IMR-90 (cell line): Measurements from ENCODE around the gene NKX2-3. TPM values are rescaled to one million over a fixed set of nuclear protein-coding genes. Genes with fewer than 3 reads are reported as not detected.

Source experiments
- ATAC-seq: fragments of 200-7000 bp; cut with Tn5 transposase; 2 replicates; pipeline ENCODE4 v1.9.1; 2020; ENCODE audit warnings: low read depth, mild to moderate bottlenecking, moderate library complexity
- BruUV-seq: library from RNA; stranded (reverse); fragments of 400-500 nt; replicated peaks from 2 replicates; lab custom pipeline; 2021; lab: Mats Ljungman, UMichigan
- CTCF ChIA-PET: fragments of 300-600 bp; formaldehyde crosslinking; extraction: SDS; loops from one replicate; lab custom pipeline; 2021; ENCODE audit warnings: antibody characterized with exemption; lab: Yijun Ruan, JAX
- POLR2A ChIA-PET: fragments of 300-600 bp; sonication (Branson Sonifier 250); formaldehyde crosslinking; loops from one replicate; lab custom pipeline; 2022; ENCODE audit warnings: antibody characterized with exemption; ENCODE audit not compliant: unreplicated experiment; lab: Charles Lee
- DNase-seq: peaks from one replicate; pipeline ENCODE4 v3.0.0; 2013
- H2AFZ ChIP-seq: replicated peaks from 2 replicates; pipeline ENCODE3; 2013; ENCODE audit warnings: low read length, mild to moderate bottlenecking; ENCODE audit not compliant: poor library complexity
- H2AK5ac ChIP-seq: 2 replicates; pipeline ENCODE4 v1.6.1; 2013; ENCODE audit warnings: low read depth, low read length, inconsistent platforms
- H2AK9ac ChIP-seq: replicated peaks from 2 replicates; pipeline ENCODE3; 2013; ENCODE audit warnings: mild to moderate bottlenecking, low read depth, low read length, moderate library complexity; ENCODE audit not compliant: poor library complexity
- H2BK120ac ChIP-seq: 2 replicates; pipeline ENCODE4 v1.6.1; 2013; ENCODE audit warnings: low read depth, low read length, inconsistent platforms
- H2BK15ac ChIP-seq: 3 replicates; pipeline ENCODE4 v1.6.1; 2013; ENCODE audit warnings: low read depth, low read length, inconsistent platforms
- H2BK20ac ChIP-seq: 2 replicates; pipeline ENCODE4 v1.6.1; 2013; ENCODE audit warnings: low read depth, mild to moderate bottlenecking, inconsistent platforms, low read length, moderate library complexity
- H2BK5ac ChIP-seq: 2 replicates; pipeline ENCODE4 v1.6.1; 2013; ENCODE audit warnings: mild to moderate bottlenecking, low read depth, low read length, inconsistent platforms; ENCODE audit not compliant: poor library complexity, severe bottlenecking
- H3K14ac ChIP-seq: replicated peaks from 2 replicates; pipeline ENCODE4 v1.6.1; 2013; ENCODE audit warnings: low read depth, low read length, inconsistent platforms
- H3K18ac ChIP-seq: 2 replicates; pipeline ENCODE4 v1.6.1; 2013; ENCODE audit warnings: low read depth, low read length, control low read depth
- H3K23ac ChIP-seq: 2 replicates; pipeline ENCODE4 v1.6.1; 2013; ENCODE audit warnings: low read depth, low read length, inconsistent platforms
- H3K27ac ChIP-seq: 2 replicates; pipeline ENCODE4 v1.5.1; 2013; ENCODE audit warnings: mild to moderate bottlenecking, control low read depth, low read length; ENCODE audit not compliant: insufficient read depth
- H3K27me3 ChIP-seq: 2 replicates; pipeline ENCODE4 v1.6.1; 2013; ENCODE audit warnings: low read length; ENCODE audit not compliant: control insufficient read depth, insufficient read depth
- H3K36me3 ChIP-seq: 2 replicates; pipeline ENCODE4 v1.6.1; 2013; ENCODE audit warnings: low read length, mixed read lengths; ENCODE audit not compliant: control insufficient read depth, insufficient read depth
- H3K4ac ChIP-seq: 2 replicates; pipeline ENCODE4 v1.6.1; 2013; ENCODE audit warnings: low read depth, low read length, inconsistent platforms
- H3K4me1 ChIP-seq: 2 replicates; pipeline ENCODE4 v1.6.1; 2013; ENCODE audit warnings: low read length, mixed read lengths; ENCODE audit not compliant: control insufficient read depth, insufficient read depth
- H3K4me2 ChIP-seq: 2 replicates; pipeline ENCODE4 v1.6.1; 2013; ENCODE audit warnings: low read depth, mild to moderate bottlenecking, control low read depth, low read length, moderate library complexity
- H3K4me3 ChIP-seq: 2 replicates; pipeline ENCODE4 v1.5.1; 2013; ENCODE audit warnings: low read depth, mild to moderate bottlenecking, control low read depth, low read length, moderate library complexity; ENCODE audit not compliant: insufficient read depth
- H3K56ac ChIP-seq: 2 replicates; pipeline ENCODE4 v1.6.1; 2013; ENCODE audit warnings: low read length, inconsistent platforms; ENCODE audit not compliant: insufficient read depth; ENCODE audit errors: extremely low read depth
- H3K79me1 ChIP-seq, 2 experiments: 2 replicates each; pipeline ENCODE4 v1.6.1; 2013; ENCODE audit warnings: low read length in 2 of 2, inconsistent platforms in 1 of 2, low read depth in 1 of 2
- H3K9ac ChIP-seq: 2 replicates; pipeline ENCODE4 v1.6.1; 2013; ENCODE audit warnings: low read depth, low read length, control low read depth
- H3K9me1 ChIP-seq: 2 replicates; pipeline ENCODE4 v1.6.1; 2013; ENCODE audit warnings: low read length, inconsistent platforms; ENCODE audit not compliant: insufficient read depth
- H3K9me3 ChIP-seq: 2 replicates; pipeline ENCODE4 v1.6.1; 2013; ENCODE audit warnings: low read length; ENCODE audit not compliant: control insufficient read depth, insufficient read depth
- H4K20me1 ChIP-seq: 2 replicates; pipeline ENCODE4 v1.6.1; 2013; ENCODE audit warnings: low read length, inconsistent platforms; ENCODE audit not compliant: insufficient read depth
- H4K5ac ChIP-seq: 2 replicates; pipeline ENCODE4 v1.6.1; 2013; ENCODE audit warnings: mild to moderate bottlenecking, low read depth, low read length, control low read depth
- H4K8ac ChIP-seq, 2 experiments: 2 replicates each; pipeline ENCODE4 v1.6.1; 2013; ENCODE audit warnings: low read depth in 2 of 2, low read length in 2 of 2, control low read depth in 1 of 2, inconsistent platforms in 1 of 2
- H4K91ac ChIP-seq: 2 replicates; pipeline ENCODE4 v1.6.1; 2013; ENCODE audit warnings: low read depth, low read length, inconsistent platforms; ENCODE audit not compliant: insufficient read depth
- POLR2A ChIP-seq: IDR thresholded peaks from 2 replicates; pipeline ENCODE4 v1.6.1; 2012; ENCODE audit warnings: mild to moderate bottlenecking, low read depth, low read length
- RFX5 ChIP-seq: IDR thresholded peaks from 2 replicates; pipeline ENCODE4 v1.8.0; 2012; ENCODE audit warnings: low read depth, mild to moderate bottlenecking, low read length, moderate library complexity
- WGBS, 2 experiments: methylation state at CpG; one replicate each; pipeline versions ENCODE4 v1.1.5 to v1.1.7; 2013; ENCODE audit warnings: missing lambda C conversion rate in 2 of 2; ENCODE audit not compliant: insufficient read length in 1 of 2; ENCODE audit errors: extremely low coverage in 2 of 2; 5-methylcytosine and 5-hydroxymethylcytosine counted together
- dilution Hi-C: fragments of 300-500 bp; cut with HindIII; formaldehyde crosslinking; loops from one replicate; pipeline ENCODE4 v1.14.3; 2018; ENCODE audit warnings: low sequenced_read_pairs; ENCODE audit not compliant: unreplicated experiment
- in situ Hi-C: fragments of 300-500 bp; cut with MboI; formaldehyde crosslinking; loops from 3 replicates; pipeline ENCODE4 v1.14.3; 2019; ENCODE audit warnings: low sequenced_read_pairs, inconsistent platforms, mixed read lengths
- intact Hi-C: fragments of 100-400 bp; cut with micrococcal nuclease; formaldehyde crosslinking; loops from 2 replicates; pipeline ENCODE4 v1.10.0; 2022
- polyA plus RNA-seq, 3 experiments: library from polyadenylated mRNA; depleted of rRNA; stranded (reverse); fragments of >200 nt; gene quantifications; 2 replicates each; pipeline ENCODE4 v1.2.3, GENCODE V29; 2012; ENCODE audit warnings: low replicate concordance in 1 of 3
- total RNA-seq: library from RNA; depleted of rRNA; stranded (reverse); fragments of >200 nt; gene quantifications from 2 replicates; pipeline ENCODE4 v1.2.3, GENCODE V29; 2012
- TF ChIP-seq, protein P1 (sequence below): conservative IDR thresholded peaks from 2 replicates; pipeline ENCODE4 v1.5.1; 2012; ENCODE audit warnings: mild to moderate bottlenecking, low read depth, low read length, improper control_type of control experiment

Gene NKX2-3
- total and polyA plus RNA-seq, 2 of the 4 experiments (the other 2 are of a cell fraction): not detected

DNA sequence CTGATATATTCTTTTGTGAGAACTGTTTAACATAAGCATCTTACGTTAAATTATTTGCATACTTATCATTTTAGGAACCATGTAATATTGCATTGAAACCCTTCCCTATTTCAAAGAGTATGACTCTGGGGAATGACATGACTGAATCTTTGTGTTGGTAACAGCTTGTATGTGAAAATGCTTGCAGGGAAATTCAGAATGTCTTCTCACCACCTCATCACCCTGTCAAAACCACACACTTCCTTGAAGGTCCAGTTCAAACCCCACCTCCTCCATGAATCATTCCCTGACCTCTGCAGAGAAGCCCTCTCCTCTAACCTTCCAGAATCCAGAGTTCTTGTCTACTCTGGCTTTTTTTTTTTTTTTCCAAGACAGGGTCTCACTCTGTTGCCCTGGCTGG is 26.3 kb upstream of the NKX2-3 start:
- no peak overlapping the region for H2AK5ac ChIP-seq
- H3K56ac ChIP-seq: no peak overlapping the region
- H3K23ac ChIP-seq: no peak overlapping the region
- no peak overlapping the region for H3K4ac ChIP-seq
- DNase-seq (no peak), ATAC-seq (no peak)
- H3K18ac ChIP-seq: no peak overlapping the region
- H2AFZ ChIP-seq: no peak overlapping the region
- no peak overlapping the region for H3K4me3 ChIP-seq
- no peak overlapping the region for H3K14ac ChIP-seq
- POLR2A ChIA-PET: no interaction called here
- H2BK15ac ChIP-seq: no peak overlapping the region
- CTCF ChIA-PET: no interaction called here
- H3K27ac ChIP-seq: no peak overlapping the region
- no peaks in the 10 kb centered on the region for H3K9me3 ChIP-seq
- peaks cover 5% of the 10 kb centered on the region; the same call in 1 of the 2 replicates for H3K27me3 ChIP-seq
- H3K36me3 ChIP-seq: no peaks in the 10 kb centered on the region
- no peaks in the 10 kb centered on the region for H3K79me1 ChIP-seq
- no peak overlapping the region for H3K4me2 ChIP-seq
- no peak overlapping the region for H3K9ac ChIP-seq
- no peaks in the 10 kb centered on the region for H4K20me1 ChIP-seq
- H2BK20ac ChIP-seq: no peak overlapping the region
- no peaks in the 10 kb centered on the region for H3K9me1 ChIP-seq
- H2AK9ac ChIP-seq: no peak overlapping the region
- no CpG with 5 or more reads among the region's 1 CpG for WGBS, 2 experiments
- no peak overlapping the region for H4K5ac ChIP-seq
- no TSS peak for BruUV-seq
- intact Hi-C loops (no loop called here), in situ Hi-C loops (no loop called here), dilution Hi-C loops (no loop called here)
- no peak overlapping the region for H2BK5ac ChIP-seq
- no peak for TF ChIP-seq POLR2A
- TF ChIP-seq RFX5: no peak
- TF ChIP-seq, protein P1, sequence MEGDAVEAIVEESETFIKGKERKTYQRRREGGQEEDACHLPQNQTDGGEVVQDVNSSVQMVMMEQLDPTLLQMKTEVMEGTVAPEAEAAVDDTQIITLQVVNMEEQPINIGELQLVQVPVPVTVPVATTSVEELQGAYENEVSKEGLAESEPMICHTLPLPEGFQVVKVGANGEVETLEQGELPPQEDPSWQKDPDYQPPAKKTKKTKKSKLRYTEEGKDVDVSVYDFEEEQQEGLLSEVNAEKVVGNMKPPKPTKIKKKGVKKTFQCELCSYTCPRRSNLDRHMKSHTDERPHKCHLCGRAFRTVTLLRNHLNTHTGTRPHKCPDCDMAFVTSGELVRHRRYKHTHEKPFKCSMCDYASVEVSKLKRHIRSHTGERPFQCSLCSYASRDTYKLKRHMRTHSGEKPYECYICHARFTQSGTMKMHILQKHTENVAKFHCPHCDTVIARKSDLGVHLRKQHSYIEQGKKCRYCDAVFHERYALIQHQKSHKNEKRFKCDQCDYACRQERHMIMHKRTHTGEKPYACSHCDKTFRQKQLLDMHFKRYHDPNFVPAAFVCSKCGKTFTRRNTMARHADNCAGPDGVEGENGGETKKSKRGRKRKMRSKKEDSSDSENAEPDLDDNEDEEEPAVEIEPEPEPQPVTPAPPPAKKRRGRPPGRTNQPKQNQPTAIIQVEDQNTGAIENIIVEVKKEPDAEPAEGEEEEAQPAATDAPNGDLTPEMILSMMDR: no peak
- H3K4me1 ChIP-seq: no peaks in the 10 kb centered on the region
- no peak overlapping the region for H4K8ac ChIP-seq
- no peak overlapping the region for H4K91ac ChIP-seq
- no peak overlapping the region for H2BK120ac ChIP-seq
